Dermis blood vessel endothelial cell (primary cell): ENCODE data around the gene RIPK4. TPM values are rescaled to one million over a fixed set of nuclear protein-coding genes. Genes with fewer than 3 reads are reported as not detected.
A peak's percentile ranks its signal among the peaks of the same experiment; 100 is the strongest.
"Not testable (repeated sequence)": the region's sequence is repeated elsewhere in the genome, so short reads cannot be mapped to it uniquely, and the experiment has no call there.

Source experiments
- DNase-seq: peaks from one replicate; pipeline ENCODE4 v3.0.0; 2010
- total RNA-seq: library from RNA; depleted of rRNA; stranded (reverse); fragments of >200 nt; gene quantifications from 2 replicates; pipeline ENCODE4 v1.2.3, GENCODE V29; 2014

The RIPK4 gene
- total RNA-seq, 1 donor from 2014 or later: 0.51 TPM

GRCh38 chr21:41714299-41714865 is 52.5 kb downstream of the RIPK4 start:
- not testable (repeated sequence) for DNase-seq

GRCh38 chr21:41713495-41714281 is 53.2 kb downstream of the RIPK4 start:
- DNase-seq: no peak

GRCh38 chr21:41712730-41713129 is 54.1 kb downstream of the RIPK4 start:
- DNase-seq: no peak

GRCh38 chr21:41712201-41712600 is 54.7 kb downstream of the RIPK4 start:
- no peak for DNase-seq

- DNase-seq: no peak
These were observed 55.3 kb downstream of the RIPK4 start for GRCh38 chr21:41711416-41712007.

GRCh38 chr21:41710823-41711160 is 56.1 kb downstream of the RIPK4 start:
- no peak for DNase-seq

GRCh38 chr21:41709965-41710822 is 56.7 kb downstream of the RIPK4 start:
- DNase-seq: no peak

GRCh38 chr21:41709166-41709565 is 57.7 kb downstream of the RIPK4 start:
- no peak for DNase-seq

- DNase-seq: no peak
These were observed 58.9 kb downstream of the RIPK4 start for GRCh38 chr21:41707960-41708330.

- peak; percentile 19 for DNase-seq
These were observed 59.5 kb downstream of the RIPK4 start for GRCh38 chr21:41707231-41707959.

- DNase-seq: peak; percentile 41
These were observed 60.2 kb downstream of the RIPK4 start for GRCh38 chr21:41706678-41707077.

- no peak for DNase-seq
These were observed 60.6 kb downstream of the RIPK4 start for GRCh38 chr21:41706263-41706639.

- DNase-seq: no peak
These were observed 61.1 kb downstream of the RIPK4 start for GRCh38 chr21:41705546-41706262.

- DNase-seq: no peak
These were observed 62.9 kb downstream of the RIPK4 start for GRCh38 chr21:41703857-41704501.

- no peak for DNase-seq
These were observed 65.1 kb downstream of the RIPK4 start for GRCh38 chr21:41701749-41702148.

- no peak for DNase-seq
These were observed 67.5 kb downstream of the RIPK4 start for GRCh38 chr21:41699311-41699710.

GRCh38 chr21:41698071-41698470 is 68.8 kb downstream of the RIPK4 start:
- DNase-seq: no peak

GRCh38 chr21:41695513-41695912 is 71.3 kb downstream of the RIPK4 start:
- no peak for DNase-seq

GRCh38 chr21:41694042-41694441 is 72.8 kb downstream of the RIPK4 start:
- not testable (repeated sequence) for DNase-seq

- DNase-seq: no peak
These were observed 74.7 kb downstream of the RIPK4 start for GRCh38 chr21:41692185-41692565.
